K562 (cell line): ENCODE data around the gene VRK1. TPM values are rescaled to one million over a fixed set of nuclear protein-coding genes. Genes with fewer than 3 reads are reported as not detected.

Experiments
- GMEB1 ChIP-seq: fragments of 250-450 bp; sonication (Bioruptor Pico); IDR thresholded peaks from 2 replicates; pipeline ENCODE4 v1.4.0; 2020; ENCODE audit warnings: mild to moderate bottlenecking
- L3MBTL2 ChIP-seq: fragments of 450-650 bp; IDR thresholded peaks from 2 replicates; pipeline ENCODE4 v1.6.1; 2016; ENCODE audit warnings: mild to moderate bottlenecking, moderate library complexity
- NUFIP1 ChIP-seq: fragments of 450-650 bp; IDR thresholded peaks from 2 replicates; pipeline ENCODE4 v1.6.1; 2018; ENCODE audit not compliant: partially characterized antibody
- PHF8 ChIP-seq: fragments of 200-600 bp; sonication (generic); IDR thresholded peaks from 2 replicates; pipeline ENCODE4 v1.6.1; 2012; ENCODE audit warnings: mixed run types, mild to moderate bottlenecking, inconsistent platforms, low read length, moderate library complexity, borderline replicate concordance
- SIN3B ChIP-seq: fragments of 450-650 bp; IDR thresholded peaks from 2 replicates; pipeline ENCODE4 v1.6.1; 2017; ENCODE audit warnings: low read depth, mild to moderate bottlenecking, moderate library complexity
- SMARCA5 ChIP-seq: fragments of 450-650 bp; IDR thresholded peaks from 2 replicates; pipeline ENCODE4 v1.6.1; 2016
- ZBTB40 ChIP-seq, 2 experiments: fragments of 450-650 bp in 1 of 2; sonication (generic) in 1 of 2; formaldehyde crosslinking in 1 of 2; IDR thresholded peaks; 2 replicates each; pipeline versions ENCODE4 v1.7.1 to v1.9.0; 2016 to 2022; ENCODE audit warnings: inconsistent platforms in 1 of 2, mild to moderate bottlenecking in 1 of 2, missing genetic modification reagents in 1 of 2
- ZFX ChIP-seq: sonication (generic); formaldehyde crosslinking; IDR thresholded peaks from 2 replicates; pipeline ENCODE4 v1.8.0; 2022; ENCODE audit warnings: mild to moderate bottlenecking, missing genetic modification reagents, moderate library complexity
- ZHX1 ChIP-seq: fragments of 150-350 bp; conservative IDR thresholded peaks from 2 replicates; pipeline ENCODE4 v1.6.1; 2014; ENCODE audit warnings: low read length
- ZNF174 ChIP-seq: fragments of 250-450 bp; sonication (Bioruptor Pico); IDR thresholded peaks from 2 replicates; pipeline ENCODE4 v1.4.0; 2020; ENCODE audit warnings: mild to moderate bottlenecking
- ZNF274 ChIP-seq: IDR thresholded peaks from 2 replicates; pipeline ENCODE4 v1.6.1; 2011; ENCODE audit warnings: low read depth, mild to moderate bottlenecking, low read length, moderate library complexity, borderline replicate concordance
- ZNF395 ChIP-seq: fragments of 200-800 bp; sonication (Bioruptor generic); IDR thresholded peaks from 2 replicates; pipeline ENCODE4 v1.6.1; 2017; ENCODE audit warnings: missing genetic modification characterization, missing compliant biosample characterization
- polyA plus RNA-seq, 8 experiments: library from polyadenylated mRNA; depleted of rRNA in 4 of 8; stranded (reverse) in 5 of 8; unstranded in 3 of 8; fragments of >200 nt; fragmentation: Nextera tagmentation in 2 of 8; fragmentation: Illumina TruSeq in 1 of 8; extraction: Ambion mirVana in 2 of 8; extraction: Trizol in 1 of 8; gene quantifications; 2 replicates each; pipeline versions ENCODE4 v1.2.1 to v1.2.3, GENCODE V29; 2011 to 2014; ENCODE audit warnings: inconsistent platforms in 1 of 8, missing spikeins in 1 of 8
- total RNA-seq, 7 experiments: library from RNA; depleted of rRNA in 6 of 7; stranded (reverse); fragments of >200 nt in 6 of 7; fragmentation: Illumina TruSeq in 2 of 7; extraction: Trizol in 2 of 7; gene quantifications; 2 replicates each; pipeline versions ENCODE4 v1.2.1 to v1.2.3, GENCODE V29; 2011 to 2021; ENCODE audit warnings: low replicate concordance in 1 of 7

Gene VRK1
- total and polyA plus RNA-seq, 9 of the 15 experiments (the other 6 are each of a cell fraction or from before 2014, with no cell fraction given), result 83.6 to 177 (median 116) TPM

- TF ChIP-seq ZFX (no peak), PHF8 (peak; percentile 80; the same call in 1 of the 2 replicates), ZHX1 (no peak), ZNF274 (no peak), SIN3B (peak; percentile 89), ZNF395 (CRISPR knock-in tag) (peak; percentile 93), SMARCA5 (no peak), ZBTB40 (IDR thresholded peaks at IDR 0.05) (no peak), ZBTB40 (CRISPR knock-in tag; IDR thresholded peaks at IDR 0.05) (no peak), L3MBTL2 (peak; percentile 96), NUFIP1 (no peak), GMEB1 (CRISPR knock-in tag) (peak; percentile 94), ZNF174 (CRISPR knock-in tag) (no peak)
Measured at GRCh38 chr14:96796851-96797581, at the start of gene VRK1 (continued).
